Measurements from ENCODE around the gene ECEL1. TPM values are rescaled to one million over a fixed set of nuclear protein-coding genes. Genes with fewer than 3 reads are reported as not detected.
"Not testable (repeated sequence)": the region's sequence is repeated elsewhere in the genome, so short reads cannot be mapped to it uniquely, and the experiment has no call there.

The ECEL1 gene
- total and polyA plus RNA-seq, 7 donors, result 0.16 to 6.1 (median 0.71) TPM; not detected in 2

DNA sequence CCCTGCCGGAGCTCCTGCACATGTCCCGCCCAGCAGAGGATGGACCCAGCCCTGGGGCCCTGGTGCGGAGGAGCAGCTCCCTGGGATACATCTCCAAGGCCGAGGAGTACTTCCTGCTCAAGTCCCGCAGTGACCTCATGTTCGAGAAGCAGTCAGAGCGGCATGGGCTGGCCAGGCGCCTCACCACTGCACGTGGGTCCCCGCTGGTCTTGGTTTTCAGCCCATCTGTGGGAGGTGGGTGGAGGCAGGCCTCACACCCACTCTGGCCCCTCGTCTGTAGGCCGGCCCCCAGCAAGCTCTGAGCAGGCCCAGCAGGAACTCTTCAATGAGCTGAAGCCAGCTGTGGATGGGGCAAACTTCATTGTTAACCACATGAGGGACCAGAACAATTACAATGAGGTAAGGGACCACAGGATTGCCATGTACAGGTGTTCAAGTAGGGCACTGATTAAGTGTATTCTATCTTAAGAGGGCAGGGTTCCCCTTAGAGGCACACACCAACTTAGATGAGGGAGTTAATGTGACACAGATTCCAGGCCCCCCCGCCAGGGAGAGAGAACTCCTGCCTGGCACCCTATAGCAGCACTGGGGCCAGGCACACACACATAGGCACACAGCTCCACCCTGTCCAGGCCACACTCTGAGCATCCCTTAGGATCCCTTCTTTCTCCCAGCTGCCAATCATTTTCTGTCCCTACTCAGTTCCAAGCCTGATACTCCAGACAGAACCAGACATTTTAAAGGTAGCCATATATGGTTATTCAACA lies 46.5 kb upstream of the ECEL1 start:
- Histone ChIP-seq H3K4me1 (no peaks in the 10 kb centered on the region), H3K4me3 (no peak overlapping the region), H3K27me3 (peaks cover under 1 to 37% (median 21%) of the 10 kb centered on the region in 3 donors), H3K36me3 (no peaks in the 10 kb centered on the region), H3K27ac (no peak overlapping the region), H3K9me3 (peaks cover 0 to 7% (median 0%) of the 10 kb centered on the region in 4 donors)
- TF ChIP-seq CTCF (IDR thresholded peaks at IDR 0.05) (no peak), EP300 (IDR thresholded peaks at IDR 0.05) (no peak), POLR2AphosphoS5 (IDR thresholded peaks at IDR 0.05) (no peak), POLR2A (IDR thresholded peaks at IDR 0.05) (no peak)
- intact Hi-C loops (cut with DNase I), result no loop called here
- DNase-seq, result peak; percentile 32
- WGBS, 2 donors, result 82 to 85% methylated on average over 13 of the region's 13 CpGs

GRCh38 chr2:232532821-232533220 lies 45.2 kb upstream of the ECEL1 start:
- peaks cover 0 to 24% (median 17%) of the 10 kb centered on the region in 3 donors for H3K27me3 ChIP-seq
- H3K4me1 ChIP-seq; H3K27ac ChIP-seq; DNase-seq; intact Hi-C loops (cut with DNase I); H3K4me3 ChIP-seq; H3K36me3 ChIP-seq; H3K9me3 ChIP-seq: not testable (repeated sequence)
- 90 to 94% methylated on average over 7 of the region's 7 CpGs for WGBS, 2 donors

DNA sequence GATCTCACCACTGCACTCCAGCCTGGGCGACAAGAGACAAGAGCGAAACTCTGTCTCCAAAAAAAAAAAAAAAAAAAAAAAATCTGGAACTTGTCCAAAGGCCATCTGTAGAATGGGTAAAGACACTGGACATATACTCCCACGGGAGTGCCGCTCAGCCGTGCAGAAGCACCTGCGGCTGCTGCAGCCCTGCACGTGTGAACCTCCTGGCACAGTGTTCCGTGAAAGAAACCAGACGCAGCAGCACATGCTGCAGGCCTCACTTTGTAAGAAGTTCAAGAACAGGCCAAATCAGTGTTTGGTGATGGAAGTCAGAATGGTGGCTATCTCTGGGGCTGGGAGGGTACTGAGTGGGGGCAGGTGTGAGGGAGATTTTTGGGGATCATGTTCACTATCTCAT lies 44.8 kb upstream of the ECEL1 start:
- DNase-seq, result peak; percentile 45
- Histone ChIP-seq H3K36me3 (no peaks in the 10 kb centered on the region), H3K4me1 (no peaks in the 10 kb centered on the region), H3K9me3 (peaks cover 0 to 7% (median 0%) of the 10 kb centered on the region in 4 donors), H3K4me3 (no peak overlapping the region), H3K27ac (no peak overlapping the region), H3K27me3 (peaks cover 0 to 20% (median 13%) of the 10 kb centered on the region in 3 donors)
- TF ChIP-seq POLR2AphosphoS5 (IDR thresholded peaks at IDR 0.05), result peak in 1 of 4 donors; percentile 35
- TF ChIP-seq CTCF (IDR thresholded peaks at IDR 0.05), result no peak
- TF ChIP-seq EP300 (IDR thresholded peaks at IDR 0.05), result no peak
- no peak for TF ChIP-seq POLR2A (IDR thresholded peaks at IDR 0.05)
- intact Hi-C loops (cut with DNase I), result no loop called here
- 74 to 75% methylated on average over 9 of the region's 9 CpGs for WGBS, 2 donors

DNA sequence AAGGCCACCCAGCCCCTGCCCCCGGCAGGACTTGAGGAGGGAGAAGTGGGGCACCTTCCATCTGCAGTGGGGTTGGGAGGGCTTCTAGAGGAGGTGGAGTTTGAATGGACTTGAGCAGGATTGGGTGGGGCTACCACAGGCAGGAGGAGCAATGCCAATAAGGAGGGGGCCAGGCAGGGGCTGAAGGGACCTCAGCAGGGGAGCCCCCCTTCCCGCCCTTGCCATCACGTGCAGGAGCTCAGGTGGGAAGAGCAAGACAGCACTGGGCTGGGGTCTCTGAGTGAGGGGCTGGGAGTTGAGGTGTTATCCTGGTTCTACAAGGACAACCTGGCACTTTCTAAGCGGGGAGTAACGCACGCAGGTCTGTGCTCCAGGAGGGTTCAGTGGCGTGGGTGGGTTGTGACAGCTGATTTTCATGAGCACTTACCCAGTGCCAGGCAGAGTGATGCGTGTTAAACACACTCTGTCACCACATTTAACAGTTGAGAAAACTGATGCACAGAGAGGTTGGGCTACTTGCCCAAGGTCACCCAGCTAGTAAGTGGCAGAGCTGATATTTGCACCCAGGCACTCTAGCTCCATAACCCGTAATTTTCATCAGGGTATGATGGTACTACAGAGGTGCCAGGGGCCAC lies 43.1 kb upstream of the ECEL1 start:
- no peak for DNase-seq
- intact Hi-C loops (cut with DNase I), result no loop called here
- Histone ChIP-seq H3K4me3 (no peak overlapping the region), H3K4me1 (peaks cover 0 to 3% (median 2%) of the 10 kb centered on the region in 4 donors), H3K9me3 (no peaks in the 10 kb centered on the region), H3K36me3 (no peaks in the 10 kb centered on the region), H3K27ac (no peak overlapping the region), H3K27me3 (peaks cover 0 to 13% (median 1%) of the 10 kb centered on the region in 3 donors)
- 73 to 83% methylated on average over 9 of the region's 9 CpGs for WGBS, 2 donors
- no peak for TF ChIP-seq POLR2AphosphoS5 (IDR thresholded peaks at IDR 0.05)
- no peak for TF ChIP-seq POLR2A (IDR thresholded peaks at IDR 0.05)
- TF ChIP-seq CTCF (IDR thresholded peaks at IDR 0.05), result no peak

GRCh38 chr2:232529806-232530547 lies 42.3 kb upstream of the ECEL1 start:
- 90% methylated on average over 17 of the region's 17 CpGs for WGBS, 2 donors
- no peaks in the 10 kb centered on the region for H3K36me3 ChIP-seq
- H3K4me3 ChIP-seq, result no peak overlapping the region
- intact Hi-C loops (cut with DNase I), result no loop called here
- no peaks in the 10 kb centered on the region for H3K9me3 ChIP-seq
- H3K4me1 ChIP-seq, result peaks cover 0 to 9% (median 6%) of the 10 kb centered on the region in 4 donors
- TF ChIP-seq EP300 (IDR thresholded peaks at IDR 0.05) (no peak), POLR2AphosphoS5 (IDR thresholded peaks at IDR 0.05) (no peak), CTCF (IDR thresholded peaks at IDR 0.05) (no peak), POLR2A (IDR thresholded peaks at IDR 0.05) (no peak)
- peaks cover 0 to 18% (median 7%) of the 10 kb centered on the region in 3 donors for H3K27me3 ChIP-seq
- no peak for DNase-seq
- no peak overlapping the region for H3K27ac ChIP-seq
